SJSA1 (cell line): ENCODE results near the gene TNNI2. TPM values are rescaled to one million over a fixed set of nuclear protein-coding genes. Genes with fewer than 3 reads are reported as not detected.
"Not testable (repeated sequence)": the region's sequence is repeated elsewhere in the genome, so short reads cannot be mapped to it uniquely, and the experiment has no call there.

Source experiments
- DNase-seq, 2 experiments: peaks; one replicate each; pipeline ENCODE4 v3.0.0-alpha.2; 2015 to 2020; ENCODE audit warnings: low spot score in 2 of 2, low read depth in 1 of 2
- H3K27ac ChIP-seq: fragments of 250-450 bp; sonication (Bioruptor Pico); 2 replicates; pipeline ENCODE4 v1.5.1; 2020; ENCODE audit warnings: mild to moderate bottlenecking, moderate library complexity
- H3K27me3 ChIP-seq: fragments of 250-450 bp; sonication (Bioruptor Pico); replicated peaks from 2 replicates; pipeline ENCODE4 v1.5.1; 2020; ENCODE audit warnings: mild to moderate bottlenecking, moderate library complexity
- H3K36me3 ChIP-seq: fragments of 250-450 bp; sonication (Bioruptor Pico); 2 replicates; pipeline ENCODE4 v1.5.1; 2020; ENCODE audit warnings: mild to moderate bottlenecking
- H3K4me1 ChIP-seq: fragments of 250-450 bp; sonication (Bioruptor Pico); replicated peaks from 2 replicates; pipeline ENCODE4 v1.6.1; 2021; ENCODE audit warnings: mild to moderate bottlenecking
- H3K4me3 ChIP-seq: fragments of 250-450 bp; sonication (Bioruptor Pico); 2 replicates; pipeline ENCODE4 v1.5.1; 2020; ENCODE audit warnings: mild to moderate bottlenecking
- H3K9me3 ChIP-seq: fragments of 250-450 bp; sonication (Bioruptor Pico); replicated peaks from 2 replicates; pipeline ENCODE4 v1.5.1; 2020; ENCODE audit warnings: mild to moderate bottlenecking
- total RNA-seq: library from RNA; depleted of rRNA; stranded (reverse); fragments of >200 nt; shearing (Covaris generic); gene quantifications from 2 replicates; pipeline ENCODE4 v1.2.3, GENCODE V29; 2014

The TNNI2 gene
- total RNA-seq, 1 experiment from 2014 or later: not detected

DNA sequence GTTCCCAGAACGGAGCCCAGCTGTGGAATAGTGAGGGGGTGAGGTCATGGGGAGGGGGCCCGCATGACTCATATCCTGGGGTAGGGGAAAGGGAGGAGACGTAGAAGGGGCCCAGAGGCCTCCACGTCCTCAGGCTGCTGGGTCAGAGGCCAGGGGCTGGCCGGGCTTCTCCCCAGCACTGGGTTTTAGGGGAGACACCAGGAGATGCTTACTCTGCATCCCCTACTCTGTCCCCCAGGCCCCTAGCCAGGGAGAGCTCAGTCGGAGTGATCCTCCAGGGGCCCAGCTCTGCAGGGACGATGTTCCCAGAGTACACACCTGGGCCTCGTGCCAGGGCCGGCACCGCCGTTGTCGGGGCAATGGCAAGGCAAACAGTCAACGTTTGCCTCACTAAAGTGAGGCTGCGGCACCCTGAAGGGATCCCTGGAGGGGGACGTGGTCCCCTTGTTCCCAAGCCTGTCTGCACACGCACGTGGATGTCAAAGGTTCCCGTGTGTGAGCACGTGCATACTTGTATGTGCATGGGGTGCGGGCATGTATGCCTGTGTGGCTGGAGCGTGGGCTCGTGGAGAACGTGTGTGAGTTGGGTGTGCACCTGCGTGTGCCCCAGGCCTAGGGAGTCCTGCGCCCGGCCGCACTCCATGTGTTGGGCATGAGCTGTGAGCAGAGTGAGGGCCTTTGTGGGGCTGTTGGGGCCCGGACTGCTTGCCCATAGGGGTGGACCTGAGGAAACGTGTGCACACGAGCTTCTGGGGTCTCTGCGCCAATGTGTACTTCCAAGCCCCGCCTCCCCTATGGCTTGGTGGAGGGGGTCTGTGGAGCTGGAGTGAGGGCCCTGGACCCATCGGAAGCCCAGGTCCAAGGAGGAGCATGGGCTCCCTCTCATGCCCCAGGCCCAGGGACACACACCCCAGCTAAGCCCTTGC is 38.7 kb downstream of the TNNI2 start:
- no peak for DNase-seq
- Histone ChIP-seq H3K36me3 (no peaks in the 10 kb centered on the region), H3K4me1 (0 out of 2 replicates have a peak, but pooled peaks cover 3% of the 10 kb centered on the region), H3K27me3 (no peaks in the 10 kb centered on the region), H3K4me3 (no peak overlapping the region), H3K9me3 (no peaks in the 10 kb centered on the region), H3K27ac (no peak overlapping the region)

- no peak for DNase-seq
- no peaks in the 10 kb centered on the region for H3K9me3 ChIP-seq
- no peak overlapping the region for H3K27ac ChIP-seq
- no peak overlapping the region for H3K4me3 ChIP-seq
- H3K4me1 ChIP-seq: 0 out of 2 replicates have a peak, but pooled peaks cover 3% of the 10 kb centered on the region
- H3K36me3 ChIP-seq: no peaks in the 10 kb centered on the region
- no peaks in the 10 kb centered on the region for H3K27me3 ChIP-seq
Observed at GRCh38 chr11:1878137-1879031, 39.6 kb downstream of the TNNI2 start.

- no peaks in the 10 kb centered on the region for H3K9me3 ChIP-seq
- DNase-seq: no peak
- no peak overlapping the region for H3K4me3 ChIP-seq
- no peaks in the 10 kb centered on the region for H3K27me3 ChIP-seq
- H3K36me3 ChIP-seq: no peaks in the 10 kb centered on the region
- 0 out of 2 replicates have a peak, but pooled peaks cover 3% of the 10 kb centered on the region for H3K4me1 ChIP-seq
- H3K27ac ChIP-seq: no peak overlapping the region
Observed at GRCh38 chr11:1879342-1879940, 40.7 kb downstream of the TNNI2 start.

- no peak overlapping the region for H3K27ac ChIP-seq
Observed at GRCh38 chr11:1879941-1880720, 41.4 kb downstream of the TNNI2 start.

DNA sequence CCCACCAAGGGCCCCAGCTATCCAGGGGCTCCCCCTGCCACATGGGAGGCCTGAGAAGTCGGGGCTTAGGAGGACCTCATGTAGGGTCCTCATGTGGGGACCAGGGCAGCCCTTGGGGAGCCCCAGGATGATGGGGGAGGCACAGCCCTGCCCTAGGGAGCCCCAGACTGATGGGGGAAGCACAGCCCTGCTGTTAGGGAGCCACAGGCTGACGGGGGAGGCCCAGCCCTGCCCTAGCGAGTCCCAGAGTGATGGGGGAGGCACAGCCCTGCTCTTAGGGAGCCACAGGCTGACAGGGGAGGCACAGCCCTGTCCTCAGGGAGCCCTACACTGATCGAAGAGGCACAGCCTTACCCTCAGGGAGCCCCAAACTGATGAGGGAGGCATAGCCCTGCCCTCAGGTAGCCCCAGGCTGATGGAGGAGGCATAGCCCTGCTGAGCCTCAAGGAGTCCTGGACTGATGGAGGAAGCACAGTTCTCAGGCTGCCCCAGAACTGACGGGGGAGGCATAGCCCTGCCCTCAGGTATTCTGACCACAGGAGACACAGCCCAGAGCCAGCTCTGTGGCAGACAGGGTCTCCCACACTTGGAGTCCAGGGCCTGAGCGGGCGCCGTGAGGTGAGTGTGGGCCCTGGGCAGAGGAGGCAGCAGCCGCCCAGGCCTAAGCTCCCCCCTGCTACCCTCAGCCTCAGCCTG is 42.1 kb downstream of the TNNI2 start:
- Histone ChIP-seq H3K27ac (no peak overlapping the region), H3K4me3 (no peak overlapping the region), H3K27me3 (no peaks in the 10 kb centered on the region), H3K9me3 (no peaks in the 10 kb centered on the region), H3K4me1 (0 out of 2 replicates have a peak, but pooled peaks cover 3% of the 10 kb centered on the region), H3K36me3 (no peaks in the 10 kb centered on the region)
- no peak for DNase-seq

More at GRCh38 chr11:1879941-1880720, 41.4 kb downstream of the TNNI2 start:
- DNase-seq: no peak
- Histone ChIP-seq H3K9me3 (no peaks in the 10 kb centered on the region), H3K36me3 (no peaks in the 10 kb centered on the region), H3K27me3 (no peaks in the 10 kb centered on the region), H3K4me3 (no peak overlapping the region), H3K4me1 (0 out of 2 replicates have a peak, but pooled peaks cover 3% of the 10 kb centered on the region)

DNA sequence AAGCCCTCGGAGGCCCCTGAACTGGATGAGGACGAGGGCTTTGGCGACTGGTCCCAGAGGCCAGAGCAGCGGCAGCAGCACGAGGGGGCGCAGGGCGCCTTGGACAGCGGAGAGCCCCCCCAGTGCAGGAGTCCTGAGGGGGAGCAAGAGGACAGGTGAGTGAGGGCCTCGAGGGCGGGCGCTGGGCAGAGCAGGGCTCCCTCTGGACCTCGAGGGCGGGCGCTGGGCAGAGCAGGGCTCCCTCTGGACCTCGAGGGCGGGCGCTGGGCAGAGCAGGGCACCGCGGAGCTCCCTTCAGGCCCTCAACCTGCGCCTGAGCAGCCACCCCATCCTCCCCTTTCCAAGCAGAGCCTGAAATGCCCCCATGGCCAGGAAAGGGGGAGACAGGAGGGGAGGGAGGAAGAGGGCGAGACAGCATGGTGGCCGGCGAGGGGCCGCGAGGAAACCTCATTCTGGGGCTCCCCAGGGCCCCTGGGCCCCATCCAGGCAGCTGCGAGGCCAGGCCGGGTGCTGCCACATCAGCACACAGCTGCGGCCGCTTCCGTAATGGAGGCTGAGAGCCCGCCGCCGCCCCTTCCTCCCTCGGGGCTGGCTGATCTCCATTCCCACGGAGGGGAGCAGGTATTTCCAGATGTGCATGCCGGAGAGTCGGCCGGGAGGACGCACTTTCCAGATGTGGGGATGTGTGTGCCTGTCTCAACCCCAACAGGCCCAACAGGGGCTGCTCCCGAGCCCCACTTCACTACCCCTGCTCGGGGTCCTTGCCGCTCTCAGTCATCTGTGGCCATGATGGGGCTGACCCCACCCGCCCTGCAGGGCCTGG is 42.9 kb downstream of the TNNI2 start:
- H3K36me3 ChIP-seq: no peaks in the 10 kb centered on the region
- H3K27ac ChIP-seq: no peak overlapping the region

GRCh38 chr11:1882265-1883238 is 43.8 kb downstream of the TNNI2 start:
- DNase-seq: peak; percentile 71 to 78
- Histone ChIP-seq H3K36me3 (no peaks in the 10 kb centered on the region), H3K27ac (no peak overlapping the region), H3K9me3 (no peaks in the 10 kb centered on the region), H3K4me1 (no peaks in the 10 kb centered on the region), H3K4me3 (no peak overlapping the region), H3K27me3 (no peaks in the 10 kb centered on the region)

More for the DNA sequence above, 42.9 kb downstream of the TNNI2 start:
- DNase-seq: peak in 1 of 2 experiments; percentile 39
- H3K4me3 ChIP-seq: no peak overlapping the region
- H3K4me1 ChIP-seq: 0 out of 2 replicates have a peak, but pooled peaks cover 1% of the 10 kb centered on the region
- no peaks in the 10 kb centered on the region for H3K9me3 ChIP-seq
- no peaks in the 10 kb centered on the region for H3K27me3 ChIP-seq

- H3K27me3 ChIP-seq: 0 out of 2 replicates have a peak, but pooled peaks cover under 1% of the 10 kb centered on the region
- no peaks in the 10 kb centered on the region for H3K9me3 ChIP-seq
- no peak for DNase-seq
- H3K4me3 ChIP-seq: no peak overlapping the region
- no peak overlapping the region for H3K27ac ChIP-seq
- no peaks in the 10 kb centered on the region for H3K36me3 ChIP-seq
- H3K4me1 ChIP-seq: no peaks in the 10 kb centered on the region
Observed at GRCh38 chr11:1883346-1884302, 44.8 kb downstream of the TNNI2 start.

- H3K27ac ChIP-seq: no peak overlapping the region
- no peaks in the 10 kb centered on the region for H3K4me1 ChIP-seq
- DNase-seq: no peak
- no peaks in the 10 kb centered on the region for H3K9me3 ChIP-seq
- no peak overlapping the region for H3K4me3 ChIP-seq
- H3K36me3 ChIP-seq: no peaks in the 10 kb centered on the region
- H3K27me3 ChIP-seq: 0 out of 2 replicates have a peak, but pooled peaks cover 4% of the 10 kb centered on the region
Observed at GRCh38 chr11:1884303-1884700, 45.5 kb downstream of the TNNI2 start.

- not testable (repeated sequence) for H3K4me3 ChIP-seq, H3K27me3 ChIP-seq, H3K4me1 ChIP-seq, H3K9me3 ChIP-seq, H3K27ac ChIP-seq, H3K36me3 ChIP-seq, DNase-seq
Observed at GRCh38 chr11:1886551-1886950, 47.8 kb downstream of the TNNI2 start.
